ENCODE data around the gene FBXW9.

DNA sequence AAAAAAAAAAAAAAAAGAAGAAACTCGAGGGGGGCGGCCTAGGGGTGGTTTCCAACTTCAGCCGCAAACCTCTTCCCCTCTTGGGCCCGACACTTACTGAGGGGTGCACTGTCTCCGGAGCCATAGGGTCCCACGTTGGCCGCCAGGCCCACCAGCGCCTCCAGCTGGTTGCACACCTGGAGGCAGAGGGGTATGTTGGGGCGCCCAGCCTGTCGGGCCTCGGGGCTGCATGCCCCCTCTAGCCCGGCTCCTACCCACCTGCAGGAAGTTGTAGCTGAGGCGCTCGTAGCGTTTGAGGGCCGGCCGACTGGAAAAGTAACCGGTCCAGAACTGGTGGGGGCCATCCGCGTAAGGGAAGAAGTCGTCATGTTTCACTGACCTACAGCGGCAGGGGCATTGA lies 38.5 kb downstream of the FBXW9 start:
- TF ChIP-seq, protein P1, sequence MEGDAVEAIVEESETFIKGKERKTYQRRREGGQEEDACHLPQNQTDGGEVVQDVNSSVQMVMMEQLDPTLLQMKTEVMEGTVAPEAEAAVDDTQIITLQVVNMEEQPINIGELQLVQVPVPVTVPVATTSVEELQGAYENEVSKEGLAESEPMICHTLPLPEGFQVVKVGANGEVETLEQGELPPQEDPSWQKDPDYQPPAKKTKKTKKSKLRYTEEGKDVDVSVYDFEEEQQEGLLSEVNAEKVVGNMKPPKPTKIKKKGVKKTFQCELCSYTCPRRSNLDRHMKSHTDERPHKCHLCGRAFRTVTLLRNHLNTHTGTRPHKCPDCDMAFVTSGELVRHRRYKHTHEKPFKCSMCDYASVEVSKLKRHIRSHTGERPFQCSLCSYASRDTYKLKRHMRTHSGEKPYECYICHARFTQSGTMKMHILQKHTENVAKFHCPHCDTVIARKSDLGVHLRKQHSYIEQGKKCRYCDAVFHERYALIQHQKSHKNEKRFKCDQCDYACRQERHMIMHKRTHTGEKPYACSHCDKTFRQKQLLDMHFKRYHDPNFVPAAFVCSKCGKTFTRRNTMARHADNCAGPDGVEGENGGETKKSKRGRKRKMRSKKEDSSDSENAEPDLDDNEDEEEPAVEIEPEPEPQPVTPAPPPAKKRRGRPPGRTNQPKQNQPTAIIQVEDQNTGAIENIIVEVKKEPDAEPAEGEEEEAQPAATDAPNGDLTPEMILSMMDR (IDR thresholded peaks at IDR 0.05) = no peak
- TF ChIP-seq POLR2A (IDR thresholded peaks at IDR 0.05) = no peak
